NOMO-1 (cell line): ENCODE results near the gene RHOT1.
"Not testable (repeated sequence)": the region's sequence is repeated elsewhere in the genome, so short reads cannot be mapped to it uniquely, and the experiment has no call there.

Source experiments
- DNase-seq, 2 experiments: peaks; one replicate each; lab custom pipeline; 2025; ENCODE audit not compliant: unreplicated experiment in 2 of 2; lab: John Stamatoyannopoulos, UW

RHOT1 gene

GRCh38 chr17:32123782-32124181, 18.5 kb upstream of the RHOT1 start:
- no peak for DNase-seq

DNA sequence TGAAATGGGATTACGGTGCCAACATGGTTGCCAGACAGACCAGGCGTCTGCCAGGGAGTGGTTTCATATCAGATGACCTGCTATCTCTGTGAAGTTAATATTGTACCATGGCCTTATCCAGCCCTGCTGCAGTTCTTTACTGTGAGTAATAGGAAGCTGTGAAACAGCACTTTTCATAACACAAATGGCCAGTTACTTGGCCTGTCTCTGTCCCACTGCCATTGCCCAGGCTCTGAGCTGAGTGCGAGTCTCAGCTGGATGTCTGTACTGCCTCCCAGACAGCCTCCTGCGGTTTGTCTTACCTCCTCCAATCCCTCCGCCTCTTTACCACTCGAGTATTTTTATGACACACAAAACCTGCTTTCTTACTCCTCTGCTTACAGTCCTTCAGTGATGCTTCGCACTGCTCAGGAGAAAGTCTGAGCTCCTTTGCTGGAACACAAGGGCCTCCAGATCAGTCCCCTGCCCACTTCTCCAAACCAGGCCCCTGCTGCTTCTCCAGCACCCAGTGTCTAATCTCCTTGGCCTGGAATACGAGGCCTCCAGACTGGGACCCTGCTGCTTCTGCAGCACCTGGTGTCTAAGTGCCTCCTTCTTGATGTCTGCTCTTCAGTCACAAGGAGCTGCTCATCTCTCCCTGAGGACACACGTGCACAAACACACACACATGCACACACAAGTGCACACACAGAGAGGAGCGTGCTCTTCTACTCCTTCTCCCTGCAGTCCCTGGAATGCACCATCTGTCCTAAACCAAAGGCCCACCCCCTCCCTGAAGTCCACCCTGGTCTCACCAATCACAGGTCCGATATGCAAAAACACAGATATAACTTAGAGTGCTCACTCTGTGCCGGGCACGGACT, 17.1 kb upstream of the RHOT1 start:
- DNase-seq = no peak

DNA sequence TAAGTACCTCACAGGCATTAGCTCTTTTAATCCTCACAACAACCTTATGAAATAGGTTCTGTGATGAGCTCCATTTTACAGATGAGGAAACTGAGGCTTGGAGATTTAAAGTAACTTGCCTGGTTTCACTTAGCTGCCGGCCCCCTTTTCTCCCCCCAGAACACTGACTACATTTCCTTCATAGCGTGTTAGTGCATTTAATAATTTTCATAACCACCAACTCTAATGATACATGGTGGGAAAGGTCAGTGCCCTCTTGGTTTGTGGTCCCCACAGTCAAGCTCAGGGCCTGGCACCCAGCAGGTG, 16.5 kb upstream of the RHOT1 start:
- no peak for DNase-seq

DNA sequence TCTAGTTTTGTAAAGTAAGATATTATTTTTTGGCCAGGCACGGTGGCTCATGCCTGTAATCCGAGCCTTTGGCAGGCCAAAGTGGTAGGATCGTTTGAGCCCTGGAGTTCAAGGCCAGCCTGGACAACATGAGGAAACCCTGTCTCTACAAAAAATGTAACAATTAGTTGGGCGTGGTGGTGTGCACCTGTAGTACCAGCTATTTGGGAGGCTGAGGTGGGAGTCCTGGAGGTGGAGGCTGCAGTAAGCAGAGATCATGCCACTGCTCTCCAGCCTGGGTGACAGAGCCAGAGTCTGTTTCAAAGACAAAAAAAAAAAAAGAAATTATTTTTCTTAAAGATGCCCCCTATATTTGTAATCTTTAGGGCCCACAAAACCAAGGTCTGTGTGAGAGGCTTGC, 16.0 kb upstream of the RHOT1 start:
- no peak for DNase-seq

DNA sequence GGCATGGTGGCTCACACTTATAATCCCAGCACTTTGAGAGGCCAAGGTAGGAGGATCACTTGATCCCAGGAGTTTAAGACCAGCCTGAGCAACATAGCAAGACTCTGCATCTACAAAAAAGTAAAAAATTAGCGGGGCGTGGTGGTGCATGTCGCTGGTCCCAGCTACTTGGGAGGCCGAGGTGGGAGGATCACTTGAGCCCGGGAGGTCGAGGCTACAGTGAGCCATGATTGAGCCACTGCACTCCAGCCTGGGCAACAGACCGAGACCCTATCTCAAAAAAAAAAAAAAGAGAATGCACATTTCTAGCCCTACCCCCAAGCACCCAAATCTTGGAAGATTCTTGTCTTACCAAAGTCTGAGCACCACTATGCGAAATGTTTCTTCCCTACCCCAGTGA, 15.6 kb upstream of the RHOT1 start:
- DNase-seq = no peak

GRCh38 chr17:32127158-32127897, 15.0 kb upstream of the RHOT1 start:
- peak; percentile 85 to 88 for DNase-seq

DNA sequence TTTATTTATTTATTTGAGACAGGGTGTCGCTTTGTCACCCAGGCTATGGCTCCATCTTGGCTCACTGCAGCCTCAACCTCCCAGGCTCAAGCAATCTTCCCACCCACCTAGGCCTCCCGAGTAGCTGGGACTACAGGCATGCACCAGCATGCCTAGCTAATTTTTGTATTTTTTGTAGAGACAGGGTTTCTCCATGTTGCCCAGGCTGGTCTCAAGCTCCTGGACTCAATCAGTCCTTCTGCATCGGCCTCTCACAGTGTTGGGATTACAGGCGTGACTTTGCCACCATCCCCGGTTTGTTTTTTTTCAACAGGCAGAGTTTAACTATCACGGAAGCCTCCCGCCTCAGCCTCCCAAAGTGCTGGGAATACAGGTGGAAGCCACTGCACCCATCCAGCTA, 13.8 kb upstream of the RHOT1 start:
- DNase-seq = not testable (repeated sequence)

GRCh38 chr17:32135497-32136117, 6.7 kb upstream of the RHOT1 start:
- not testable (repeated sequence) for DNase-seq

GRCh38 chr17:32136856-32137255, 5.4 kb upstream of the RHOT1 start:
- no peak for DNase-seq

DNA sequence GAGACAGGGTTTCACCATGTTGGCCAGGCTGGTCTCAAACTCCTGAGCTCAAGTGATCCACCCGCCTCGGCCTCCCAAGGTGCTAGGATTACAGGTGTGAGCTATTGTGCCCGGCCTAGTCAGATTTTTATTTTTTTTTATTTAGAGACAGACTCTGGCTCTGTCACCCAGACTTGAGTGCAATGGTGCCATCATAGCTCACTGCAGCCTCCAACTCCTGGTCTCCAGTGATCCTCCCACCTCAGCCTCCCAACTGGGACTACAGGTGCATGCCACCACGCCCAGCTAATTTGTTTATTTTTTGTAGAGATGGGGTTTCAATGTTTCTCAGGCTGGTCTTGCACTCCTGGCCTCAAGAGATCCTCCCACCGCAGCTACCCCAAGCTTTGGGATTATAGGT, 2.8 kb upstream of the RHOT1 start:
- DNase-seq = not testable (repeated sequence)

DNA sequence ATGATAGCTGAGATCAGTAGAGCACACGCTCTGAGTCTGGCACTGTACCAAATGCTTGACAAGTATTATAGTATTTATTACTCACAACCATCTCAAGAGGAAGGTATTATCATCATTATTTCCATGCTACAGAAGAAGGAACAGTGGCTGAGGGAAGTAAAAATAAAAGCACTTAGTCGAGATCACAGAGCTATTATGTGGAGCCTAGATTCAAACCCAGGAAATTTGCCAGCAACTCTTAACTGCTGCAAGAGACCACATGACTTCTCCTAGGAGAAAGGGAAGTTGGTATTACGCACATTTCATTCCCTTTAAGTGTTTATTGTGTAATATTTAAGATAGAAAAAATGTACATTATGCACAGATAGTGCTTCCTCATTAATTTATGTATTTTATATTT, 1.0 kb upstream of the RHOT1 start:
- DNase-seq = peak; percentile 81 to 97

DNA sequence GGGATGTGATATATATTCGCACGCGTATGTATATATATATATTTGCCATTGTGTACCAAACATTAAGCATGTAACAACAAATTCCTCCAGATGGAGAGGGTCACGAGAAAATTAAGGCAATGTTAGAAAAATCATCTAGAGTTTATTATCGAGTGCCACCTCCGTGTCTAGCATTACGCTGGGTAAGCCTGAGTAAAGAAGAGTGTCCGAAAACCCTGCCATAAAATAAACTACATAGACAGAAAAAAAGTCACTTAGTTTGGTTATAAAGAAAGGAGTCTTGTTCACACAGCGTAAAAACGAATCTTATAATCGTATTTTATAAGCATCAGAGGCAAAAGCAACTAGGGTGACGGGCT, 644 bp upstream of the RHOT1 start:
- no peak for DNase-seq

- peak; percentile 20 to 32 for DNase-seq
Measured at GRCh38 chr17:32142857-32143526, 690 bp downstream of the RHOT1 start.

GRCh38 chr17:32143527-32143870, 1.2 kb downstream of the RHOT1 start:
- DNase-seq = peak in 1 of 2 experiments; percentile 44

DNA sequence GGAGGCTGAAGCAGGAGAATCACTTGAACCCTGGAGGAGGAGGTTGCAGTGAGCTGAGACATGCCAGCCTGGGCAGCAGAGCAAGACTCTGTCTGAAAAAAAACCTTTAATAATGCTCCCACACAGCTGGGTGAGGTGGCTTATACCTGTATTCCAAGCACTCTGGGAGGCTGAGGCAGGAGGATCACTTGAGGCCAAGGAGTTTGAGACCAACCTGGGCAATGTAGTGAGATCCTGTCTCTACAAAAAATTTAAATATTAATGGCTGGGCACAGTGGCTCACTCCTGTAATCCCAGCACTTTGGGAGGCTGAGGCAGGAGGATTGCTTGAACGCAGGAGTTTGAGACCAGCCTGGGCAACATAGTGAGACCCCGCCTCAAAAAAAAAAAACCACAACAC, 2.1 kb downstream of the RHOT1 start:
- not testable (repeated sequence) for DNase-seq

GRCh38 chr17:32148351-32148750, 6.0 kb downstream of the RHOT1 start:
- DNase-seq = no peak

- no peak for DNase-seq
Measured at GRCh38 chr17:32150358-32150757, 8.1 kb downstream of the RHOT1 start.

DNA sequence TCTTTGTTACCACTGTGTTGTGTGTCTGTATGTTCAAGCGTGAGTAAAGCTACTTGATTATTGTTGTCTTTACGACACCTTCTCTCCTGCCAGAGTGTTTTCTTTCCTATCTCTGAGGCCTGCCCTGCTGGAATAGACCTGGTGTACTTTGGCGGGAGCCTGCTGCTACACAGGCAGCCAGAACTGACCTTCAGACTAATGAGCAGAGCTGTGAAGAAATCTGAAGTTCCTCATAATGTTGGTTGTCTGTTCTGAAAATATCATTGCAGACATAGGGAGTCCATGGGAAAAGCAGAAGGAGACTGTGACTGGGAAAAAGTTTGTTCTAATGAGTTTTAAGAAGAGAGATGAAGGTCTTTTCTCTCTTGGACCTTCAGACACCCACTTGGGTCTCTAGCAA, 9.8 kb downstream of the RHOT1 start:
- DNase-seq = peak; percentile 47 to 85

DNA sequence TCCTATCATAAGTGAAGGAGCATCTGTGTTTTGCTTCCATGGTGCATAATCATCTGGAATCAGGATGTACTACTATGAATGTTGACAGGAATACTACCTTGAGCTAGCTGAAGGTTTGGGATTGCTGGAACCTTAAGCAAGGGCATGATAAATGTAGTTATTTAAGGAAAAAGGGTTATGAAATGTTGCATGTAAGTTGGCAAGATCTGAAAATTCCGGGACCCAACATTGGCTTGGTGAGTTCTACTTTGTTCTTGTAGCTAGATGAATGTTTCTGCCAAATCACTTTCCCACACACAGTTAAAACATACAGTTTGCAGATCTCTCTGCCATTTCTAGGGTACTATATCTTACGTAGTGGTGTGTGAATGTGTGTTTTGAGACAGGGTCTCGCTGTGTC, 13.6 kb downstream of the RHOT1 start:
- DNase-seq = no peak

- DNase-seq = no peak
Measured at GRCh38 chr17:32156656-32157055, 14.4 kb downstream of the RHOT1 start.

GRCh38 chr17:32157225-32157624, 14.9 kb downstream of the RHOT1 start:
- no peak for DNase-seq
